B cell (primary cell): ENCODE results near the gene ENKUR. TPM values are rescaled to one million over a fixed set of nuclear protein-coding genes. Genes with fewer than 3 reads are reported as not detected.

Source experiments
- ATAC-seq: fragments of 200-7000 bp; cut with Tn5 transposase; one replicate; pipeline ENCODE4 v1.10.0; 2021; ENCODE audit warnings: low read depth, mild to moderate bottlenecking, moderate number of reproducible peaks, moderate library complexity
- CTCF ChIA-PET: fragments of 350-600 bp; sonication (Branson Sonifier 250); formaldehyde crosslinking; loops from one replicate; lab custom pipeline; 2021; ENCODE audit warnings: antibody characterized with exemption, inconsistent platforms; lab: Charles Lee
- POLR2A ChIA-PET: fragments of 350-600 bp; sonication (Branson Sonifier 250); formaldehyde crosslinking; loops from one replicate; lab custom pipeline; 2021; ENCODE audit warnings: antibody characterized with exemption; lab: Charles Lee
- DNase-seq: peaks from one replicate; pipeline ENCODE4 v3.0.0; 2013
- H2AFZ ChIP-seq: 2 replicates; pipeline ENCODE4 v1.6.1; 2012; ENCODE audit warnings: mild to moderate bottlenecking, low read depth, low read length; ENCODE audit not compliant: insufficient read depth, poor library complexity, severe bottlenecking
- H3K27ac ChIP-seq, 2 donors: 1 replicate in 1 of 2; 2 replicates in 1 of 2; pipeline ENCODE4 v1.5.1; 2012 to 2013; ENCODE audit warnings: low read length in 2 of 2, mild to moderate bottlenecking in 2 of 2, moderate library complexity in 1 of 2
- H3K27me3 ChIP-seq, 4 experiments: fragments of 200-600 bp in 1 of 4; sonication (generic) in 1 of 4; replicated peaks in 1 of 4; 1 replicate in 2 of 4; 2 replicates in 2 of 4; pipeline versions ENCODE4 v1.6.1 to v1.7.0; 2013 to 2016; ENCODE audit warnings: low read length in 3 of 4, mild to moderate bottlenecking in 2 of 4, mixed read lengths in 1 of 4, moderate library complexity in 1 of 4; ENCODE audit not compliant: insufficient read depth in 4 of 4, control insufficient read depth in 3 of 4; ENCODE audit errors: control extremely low read depth in 1 of 4
- H3K36me3 ChIP-seq, 2 experiments: replicated peaks in 1 of 2; 1 replicate in 1 of 2; 2 replicates in 1 of 2; pipeline versions ENCODE4 v1.6.1 to v1.7.1; 2013; ENCODE audit warnings: low read length in 1 of 2; ENCODE audit not compliant: insufficient read depth in 2 of 2, control insufficient read depth in 1 of 2; ENCODE audit errors: control extremely low read depth in 1 of 2, extremely low read depth in 1 of 2
- H3K4me1 ChIP-seq, 2 donors: fragments of 200-600 bp in 1 of 2; sonication (generic) in 1 of 2; 1 replicate in 1 of 2; 2 replicates in 1 of 2; pipeline versions ENCODE4 v1.5.1 to v1.6.1; 2013 to 2017; ENCODE audit warnings: low read length in 2 of 2; ENCODE audit not compliant: control insufficient read depth in 2 of 2, insufficient read depth in 2 of 2
- H3K4me2 ChIP-seq: replicated peaks from 2 replicates; pipeline ENCODE3; 2012; ENCODE audit warnings: mild to moderate bottlenecking, low read depth, low read length; ENCODE audit not compliant: poor library complexity, severe bottlenecking
- H3K4me3 ChIP-seq, 5 experiments: fragments of 200-600 bp in 1 of 5; sonication (generic) in 1 of 5; 1 replicate in 3 of 5; 2 replicates in 2 of 5; pipeline versions ENCODE4 v1.5.1 to v1.7.0; 2011 to 2016; ENCODE audit warnings: low read length in 4 of 5, mild to moderate bottlenecking in 4 of 5, low read depth in 2 of 5, control low read depth in 1 of 5, moderate library complexity in 1 of 5; ENCODE audit not compliant: insufficient read depth in 1 of 5; ENCODE audit errors: control extremely low read depth in 1 of 5, extremely low read depth in 1 of 5
- H3K79me2 ChIP-seq: fragments of 200-600 bp; sonication (generic); one replicate; pipeline ENCODE4 v1.6.0; 2016; ENCODE audit warnings: low read length; ENCODE audit not compliant: control insufficient read depth, insufficient read depth
- H3K9ac ChIP-seq: fragments of 200-600 bp; sonication (generic); 2 replicates; pipeline ENCODE4 v1.6.1; 2017; ENCODE audit warnings: mild to moderate bottlenecking, low read length, moderate library complexity
- H3K9me3 ChIP-seq, 3 donors: one replicate each; pipeline versions ENCODE4 v1.6.1 to v1.7.1; 2013; ENCODE audit warnings: low read length in 2 of 3; ENCODE audit not compliant: control insufficient read depth in 2 of 3, insufficient read depth in 1 of 3; ENCODE audit errors: control extremely low read depth in 1 of 3
- H4K20me1 ChIP-seq: 2 replicates; pipeline ENCODE4 v1.6.0; 2012; ENCODE audit warnings: mild to moderate bottlenecking, low read length; ENCODE audit not compliant: insufficient read depth, control insufficient read depth, poor library complexity, severe bottlenecking
- H3K27ac Mint-ChIP-seq: one replicate; pipeline ENCODE4 v1.8.0; 2021; ENCODE audit warnings: mixed read lengths
- H3K27me3 Mint-ChIP-seq: one replicate; pipeline ENCODE4 v1.8.0; 2021; ENCODE audit warnings: mixed read lengths
- H3K4me1 Mint-ChIP-seq: one replicate; pipeline ENCODE4 v1.8.0; 2021; ENCODE audit warnings: mixed read lengths
- H3K4me3 Mint-ChIP-seq: one replicate; pipeline ENCODE4 v1.8.0; 2021; ENCODE audit warnings: mixed read lengths
- H3K9me3 Mint-ChIP-seq: one replicate; pipeline ENCODE4 v1.8.0; 2022; ENCODE audit warnings: mixed read lengths; ENCODE audit not compliant: insufficient read depth
- CTCF ChIP-seq: fragments of 200-600 bp; IDR thresholded peaks from one replicate; pipeline ENCODE4 v1.8.0; 2022; ENCODE audit warnings: antibody characterized with exemption, mild to moderate bottlenecking
- EZH2 ChIP-seq: IDR thresholded peaks from 2 replicates; pipeline ENCODE4 v1.6.1; 2012; ENCODE audit warnings: borderline replicate concordance, low read depth, mild to moderate bottlenecking, moderate library complexity, low read length; ENCODE audit not compliant: insufficient read depth, poor library complexity, severe bottlenecking
- WGBS: methylation state at CpG from one replicate; pipeline ENCODE4 v1.1.5; 2013; ENCODE audit warnings: missing lambda C conversion rate; ENCODE audit not compliant: insufficient coverage; 5-methylcytosine and 5-hydroxymethylcytosine counted together
- intact Hi-C: fragments of 100-400 bp; cut with micrococcal nuclease; formaldehyde crosslinking; loops from one replicate; pipeline ENCODE4 v1.10.0; 2022
- polyA plus RNA-seq: library from polyadenylated mRNA; depleted of rRNA; stranded (reverse); fragments of >200 nt; gene quantifications from 2 replicates; pipeline ENCODE4 v1.2.3, GENCODE V29; 2012
- total RNA-seq, 2 donors: library from RNA; stranded (reverse); fragments of 120-200 nt in 1 of 2; gene quantifications; 1 replicate in 1 of 2; 2 replicates in 1 of 2; pipeline versions ENCODE4 v1.2.3 to v1.2.4, GENCODE V29; 2013 to 2022

The ENKUR gene
- total and polyA plus RNA-seq, 2 donors (not counting 1 experiment from before 2014, with no cell fraction given), result not detected

GRCh38 chr10:24998044-24998443, 17.9 kb downstream of the ENKUR start:
- H3K9me3 Mint-ChIP-seq, result peaks cover 8% of the 10 kb centered on the region
- no peak overlapping the region for H3K4me3 Mint-ChIP-seq
- H3K36me3 ChIP-seq, result no peaks in the 10 kb centered on the region
- no peaks in the 10 kb centered on the region for H4K20me1 ChIP-seq
- intact Hi-C loops, result no loop called here
- DNase-seq (no peak), ATAC-seq (no peak)
- H3K79me2 ChIP-seq, result no peaks in the 10 kb centered on the region
- H3K27me3 ChIP-seq, result no peaks in the 10 kb centered on the region
- ChIA-PET POLR2A (no interaction called here), CTCF (no interaction called here)
- no peak overlapping the region for H2AFZ ChIP-seq
- TF ChIP-seq CTCF (no peak), EZH2 (no peak)
- H3K4me2 ChIP-seq, result no peak overlapping the region
- H3K4me3 ChIP-seq, result no peak overlapping the region
- H3K27ac ChIP-seq, result no peak overlapping the region
- H3K27ac Mint-ChIP-seq, result no peak overlapping the region
- 60% methylated on average over 1 of the region's 3 CpGs for WGBS
- H3K27me3 Mint-ChIP-seq, result peaks cover 9% of the 10 kb centered on the region
- no peak overlapping the region for H3K9ac ChIP-seq
- H3K9me3 ChIP-seq, result peaks cover 3 to 5% (median 4%) of the 10 kb centered on the region in 3 donors
- H3K4me1 Mint-ChIP-seq, result no peaks in the 10 kb centered on the region
- H3K4me1 ChIP-seq, result no peaks in the 10 kb centered on the region

DNA sequence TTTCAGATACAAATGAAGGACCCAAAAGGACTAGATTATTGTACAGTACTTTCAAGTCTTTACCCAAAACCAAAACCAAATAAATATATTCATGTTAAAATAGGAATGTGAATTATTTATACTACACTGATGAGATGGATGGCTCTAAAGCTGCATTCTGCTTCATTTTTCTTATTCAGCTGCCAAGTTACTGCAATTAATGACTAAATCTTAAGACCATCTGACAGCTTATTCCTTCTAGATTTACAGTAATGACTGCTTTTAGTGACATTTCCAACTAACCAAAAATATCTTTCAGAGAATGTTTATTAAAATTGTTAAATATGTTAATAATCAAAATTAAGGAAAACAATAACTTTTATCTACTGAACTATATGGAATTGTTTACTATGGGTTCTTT, 20.9 kb downstream of the ENKUR start:
- no peak overlapping the region for H2AFZ ChIP-seq
- ChIA-PET POLR2A (no interaction called here), CTCF (interaction anchor here (0.5 kb wide), 1 partner anchor 327 kb away, joined by 3 read pairs; no protein-coding TSS in a partner anchor)
- H3K9me3 ChIP-seq, result peaks cover under 1 to 3% (median 2%) of the 10 kb centered on the region in 3 donors
- intact Hi-C loops, result no loop called here
- H3K79me2 ChIP-seq, result no peaks in the 10 kb centered on the region
- H3K27me3 ChIP-seq, result peaks cover 0 to 2% (median 0%) of the 10 kb centered on the region in 4 experiments
- Mint-ChIP-seq H3K27me3 (peaks cover 9% of the 10 kb centered on the region), H3K4me3 (no peak overlapping the region), H3K27ac (no peak overlapping the region), H3K4me1 (no peaks in the 10 kb centered on the region), H3K9me3 (no peaks in the 10 kb centered on the region)
- no peak overlapping the region for H3K27ac ChIP-seq
- TF ChIP-seq EZH2, result no peak
- TF ChIP-seq CTCF, result no peak
- no peaks in the 10 kb centered on the region for H4K20me1 ChIP-seq
- H3K9ac ChIP-seq, result no peak overlapping the region
- ATAC-seq (no peak), DNase-seq (no peak)
- H3K4me3 ChIP-seq, result no peak overlapping the region
- no peak overlapping the region for H3K4me2 ChIP-seq
- H3K4me1 ChIP-seq, result no peaks in the 10 kb centered on the region
- no peaks in the 10 kb centered on the region for H3K36me3 ChIP-seq
